Measurements from ENCODE around the gene ZNF654. TPM values are rescaled to one million over a fixed set of nuclear protein-coding genes. Genes with fewer than 3 reads are reported as not detected.

ZNF654 gene
- total RNA-seq, 3 donors from 2014 or later (not counting 1 experiment from before 2014, with no cell fraction given) = 11.9 to 16.7 (median 12.2) TPM

- no peaks in the 10 kb centered on the region for H3K9me3 ChIP-seq (ENCODE audit: control insufficient read depth, insufficient read depth, low read length)
- H3K27ac ChIP-seq (ENCODE audit: low read length) = no peak overlapping the region
- no peaks in the 10 kb centered on the region for H3K27me3 ChIP-seq (ENCODE audit: control insufficient read depth, insufficient read depth, low read length)
- peaks cover 55 to 60% of the 10 kb centered on the region in 2 donors for H3K4me1 Mint-ChIP-seq
- intact Hi-C loops (cut with micrococcal nuclease) = no loop called here
- DNase-seq = no peak
- H3K4me1 ChIP-seq (ENCODE audit: control insufficient read depth, insufficient read depth, low read length) = no peaks in the 10 kb centered on the region
- no peak overlapping the region for H3K4me3 ChIP-seq (ENCODE audit: low read length)
- H3K36me3 Mint-ChIP-seq = no peaks in the 10 kb centered on the region
- ATAC-seq = peak in 1 of 3 donors; percentile 13
- TF ChIP-seq CTCF (IDR thresholded peaks at IDR 0.05) = no peak
- no peaks in the 10 kb centered on the region for H3K36me3 ChIP-seq (ENCODE audit: control insufficient read depth, insufficient read depth, low read length)
- H3K9me3 Mint-ChIP-seq = no peaks in the 10 kb centered on the region
- WGBS (ENCODE audit: insufficient coverage) = 27% methylated on average over 1 of the region's 2 CpGs
- peak overlapping the region in 1 of 2 donors; percentile 35 for H3K27ac Mint-ChIP-seq
- H3K27me3 Mint-ChIP-seq (ENCODE audit: low read depth in 2 of 2) = no peaks in the 10 kb centered on the region
- H3K4me3 Mint-ChIP-seq = no peak overlapping the region
These were observed 16.0 kb downstream of the ZNF654 start for GRCh38 chr3:88075072-88075471.

- intact Hi-C loops (cut with micrococcal nuclease) = no loop called here
- no peak for TF ChIP-seq CTCF (IDR thresholded peaks at IDR 0.05)
- H3K4me1 ChIP-seq (ENCODE audit: control insufficient read depth, insufficient read depth, low read length) = no peaks in the 10 kb centered on the region
- H3K4me1 Mint-ChIP-seq = peaks cover 55 to 59% of the 10 kb centered on the region in 2 donors
- ATAC-seq = no peak
- no peaks in the 10 kb centered on the region for H3K27me3 Mint-ChIP-seq (ENCODE audit: low read depth in 2 of 2)
- H3K27ac Mint-ChIP-seq = peak overlapping the region; percentile 2 to 35
- H3K27ac ChIP-seq (ENCODE audit: low read length) = no peak overlapping the region
- WGBS (ENCODE audit: insufficient coverage) = 100% methylated on average over 1 of the region's 2 CpGs
- no peaks in the 10 kb centered on the region for H3K36me3 ChIP-seq (ENCODE audit: control insufficient read depth, insufficient read depth, low read length)
- no peaks in the 10 kb centered on the region for H3K9me3 ChIP-seq (ENCODE audit: control insufficient read depth, insufficient read depth, low read length)
- H3K4me3 ChIP-seq (ENCODE audit: low read length) = no peak overlapping the region
- no peaks in the 10 kb centered on the region for H3K27me3 ChIP-seq (ENCODE audit: control insufficient read depth, insufficient read depth, low read length)
- H3K9me3 Mint-ChIP-seq = no peaks in the 10 kb centered on the region
- H3K4me3 Mint-ChIP-seq = no peak overlapping the region
- DNase-seq = no peak
- no peaks in the 10 kb centered on the region for H3K36me3 Mint-ChIP-seq
These were observed 16.4 kb downstream of the ZNF654 start for GRCh38 chr3:88075497-88075896.

- WGBS (ENCODE audit: insufficient coverage) = 100% methylated on average over 1 of the region's 1 CpG
- TF ChIP-seq CTCF (IDR thresholded peaks at IDR 0.05) = no peak
- DNase-seq (no peak), ATAC-seq (no peak)
- no peaks in the 10 kb centered on the region for H3K27me3 Mint-ChIP-seq (ENCODE audit: low read depth in 2 of 2)
- Histone ChIP-seq H3K27me3 (ENCODE audit: control insufficient read depth, insufficient read depth, low read length) (no peaks in the 10 kb centered on the region), H3K4me1 (ENCODE audit: control insufficient read depth, insufficient read depth, low read length) (no peaks in the 10 kb centered on the region), H3K9me3 (ENCODE audit: control insufficient read depth, insufficient read depth, low read length) (no peaks in the 10 kb centered on the region), H3K36me3 (ENCODE audit: control insufficient read depth, insufficient read depth, low read length) (no peaks in the 10 kb centered on the region), H3K27ac (ENCODE audit: low read length) (no peak overlapping the region), H3K4me3 (ENCODE audit: low read length) (no peak overlapping the region)
- intact Hi-C loops (cut with micrococcal nuclease) = no loop called here
- H3K9me3 Mint-ChIP-seq = no peaks in the 10 kb centered on the region
- no peaks in the 10 kb centered on the region for H3K36me3 Mint-ChIP-seq
- no peak overlapping the region for H3K4me3 Mint-ChIP-seq
- peak overlapping the region; percentile 2 to 35 for H3K27ac Mint-ChIP-seq
- H3K4me1 Mint-ChIP-seq = peaks cover 58 to 65% of the 10 kb centered on the region in 2 donors
These were observed 17.7 kb downstream of the ZNF654 start for GRCh38 chr3:88076712-88077111.

- WGBS (ENCODE audit: insufficient coverage) = no CpG with 5 or more reads among the region's 3 CpGs
- H3K27ac Mint-ChIP-seq = peak overlapping the region in 1 of 2 donors; percentile 2
- H3K9me3 ChIP-seq (ENCODE audit: control insufficient read depth, insufficient read depth, low read length) = no peaks in the 10 kb centered on the region
These were observed 19.9 kb downstream of the ZNF654 start for GRCh38 chr3:88078932-88079331.

More at GRCh38 chr3:88078932-88079331, 19.9 kb downstream of the ZNF654 start:
- intact Hi-C loops (cut with micrococcal nuclease) = no loop called here
- Histone ChIP-seq H3K36me3 (ENCODE audit: control insufficient read depth, insufficient read depth, low read length) (no peaks in the 10 kb centered on the region), H3K27ac (ENCODE audit: low read length) (no peak overlapping the region), H3K4me1 (ENCODE audit: control insufficient read depth, insufficient read depth, low read length) (no peaks in the 10 kb centered on the region), H3K27me3 (ENCODE audit: control insufficient read depth, insufficient read depth, low read length) (no peaks in the 10 kb centered on the region), H3K4me3 (ENCODE audit: low read length) (no peak overlapping the region)
- DNase-seq = no peak
- TF ChIP-seq CTCF (IDR thresholded peaks at IDR 0.05) = no peak
- Mint-ChIP-seq H3K4me3 (no peak overlapping the region), H3K4me1 (peaks cover 59 to 68% of the 10 kb centered on the region in 2 donors), H3K9me3 (no peaks in the 10 kb centered on the region), H3K27me3 (ENCODE audit: low read depth in 2 of 2) (no peaks in the 10 kb centered on the region), H3K36me3 (no peaks in the 10 kb centered on the region)
- ATAC-seq = no peak
